ENCODE measurements around the gene ZNF415.
"Not testable (repeated sequence)": the region's sequence is repeated elsewhere in the genome, so short reads cannot be mapped to it uniquely, and the experiment has no call there.

ZNF415 gene

GRCh38 chr19:53102206-53102755 is 30.4 kb downstream of the ZNF415 start:
- no peak for DNase-seq

DNA sequence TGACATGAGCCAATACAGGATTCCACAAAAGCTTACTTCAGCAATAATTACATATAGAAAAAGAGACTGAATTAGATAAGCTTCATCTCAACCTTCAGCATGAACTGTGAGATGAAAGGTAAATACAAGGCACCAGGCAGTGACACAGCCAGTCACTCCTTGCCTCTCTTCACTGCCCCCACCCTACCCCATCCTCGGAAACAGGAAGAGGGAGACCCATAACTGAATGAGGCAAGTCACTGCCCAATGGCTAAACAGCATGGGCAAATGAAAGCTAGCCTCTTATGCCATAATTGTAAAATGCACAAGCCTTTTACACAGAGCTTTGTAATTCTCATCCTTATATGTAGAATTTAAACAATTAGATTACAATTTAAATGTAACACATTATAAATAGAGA is 31.2 kb downstream of the ZNF415 start:
- no peak for DNase-seq

GRCh38 chr19:53098570-53098969 is 34.1 kb downstream of the ZNF415 start:
- DNase-seq = not testable (repeated sequence)

- not testable (repeated sequence) for DNase-seq
These were observed 35.6 kb downstream of the ZNF415 start for GRCh38 chr19:53096982-53097690.

DNA sequence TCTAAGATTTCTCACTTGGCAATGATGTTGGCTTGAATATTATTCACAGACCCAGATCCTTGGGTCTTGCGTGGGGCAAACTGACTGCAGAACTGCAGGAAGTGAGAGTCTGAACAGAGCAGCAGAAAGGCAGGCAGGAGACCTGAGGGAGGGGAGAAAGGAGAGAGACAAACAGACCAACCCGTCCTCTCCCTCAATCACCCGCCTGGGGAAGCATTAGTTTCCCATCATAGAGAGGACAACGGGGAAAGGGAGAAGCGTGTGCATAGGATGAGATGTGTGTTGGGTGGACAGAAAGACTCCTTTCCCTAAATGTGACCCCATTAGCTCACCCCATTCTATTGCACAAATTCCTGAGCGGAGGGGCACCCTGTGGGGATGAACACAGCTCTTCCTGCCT is 36.1 kb downstream of the ZNF415 start:
- DNase-seq = not testable (repeated sequence)

- no peak for DNase-seq
These were observed 37.7 kb downstream of the ZNF415 start for GRCh38 chr19:53094754-53095575.

- no peak for DNase-seq
These were observed 40.0 kb downstream of the ZNF415 start for GRCh38 chr19:53092723-53093122.

GRCh38 chr19:53091413-53092254 is 41.1 kb downstream of the ZNF415 start:
- no peak for DNase-seq

DNA sequence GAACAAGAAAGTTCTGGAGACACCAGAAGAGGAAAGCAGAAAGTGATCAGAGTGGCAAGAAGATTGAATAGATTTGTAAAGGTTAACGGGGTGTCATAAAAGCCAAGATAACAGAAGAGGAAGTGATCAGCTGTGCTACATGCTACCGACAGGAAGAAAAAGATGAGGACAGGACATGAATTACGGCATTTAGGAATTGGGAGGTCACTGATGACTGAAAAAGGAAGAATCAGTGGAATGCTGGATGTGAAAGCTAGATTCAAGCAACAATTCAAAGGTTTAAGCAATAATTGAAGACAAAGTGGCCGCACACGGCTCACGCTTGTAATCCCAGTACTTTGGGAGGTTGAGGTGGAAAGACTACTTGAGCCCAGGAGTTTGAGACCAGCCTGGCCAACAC is 44.6 kb downstream of the ZNF415 start:
- DNase-seq = no peak

GRCh38 chr19:53086949-53087348 is 45.8 kb downstream of the ZNF415 start:
- no peak for DNase-seq

GRCh38 chr19:53085496-53085895 is 47.2 kb downstream of the ZNF415 start:
- no peak for DNase-seq

- no peak for DNase-seq
These were observed 49.8 kb downstream of the ZNF415 start for GRCh38 chr19:53082929-53083328.

GRCh38 chr19:53079313-53079924 is 53.3 kb downstream of the ZNF415 start:
- no peak for DNase-seq

DNA sequence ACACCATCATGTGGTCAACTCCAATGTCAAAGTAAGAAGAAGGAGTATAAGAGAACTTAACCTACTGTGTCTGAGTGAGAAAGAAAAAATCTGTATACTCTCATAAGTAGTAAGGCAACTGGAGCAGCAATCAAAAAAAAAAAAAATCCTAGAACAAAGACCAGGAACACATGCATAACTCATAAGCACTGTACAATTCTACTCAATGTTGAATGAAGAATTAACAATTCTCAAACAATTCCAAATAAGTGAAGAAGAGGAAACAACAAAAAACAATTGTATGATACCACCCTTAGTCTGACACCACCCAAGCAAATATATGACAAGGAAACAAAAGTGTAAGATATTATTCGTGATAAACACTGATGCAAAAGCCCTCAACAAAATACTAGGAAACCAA is 54.0 kb downstream of the ZNF415 start:
- no peak for DNase-seq

DNA sequence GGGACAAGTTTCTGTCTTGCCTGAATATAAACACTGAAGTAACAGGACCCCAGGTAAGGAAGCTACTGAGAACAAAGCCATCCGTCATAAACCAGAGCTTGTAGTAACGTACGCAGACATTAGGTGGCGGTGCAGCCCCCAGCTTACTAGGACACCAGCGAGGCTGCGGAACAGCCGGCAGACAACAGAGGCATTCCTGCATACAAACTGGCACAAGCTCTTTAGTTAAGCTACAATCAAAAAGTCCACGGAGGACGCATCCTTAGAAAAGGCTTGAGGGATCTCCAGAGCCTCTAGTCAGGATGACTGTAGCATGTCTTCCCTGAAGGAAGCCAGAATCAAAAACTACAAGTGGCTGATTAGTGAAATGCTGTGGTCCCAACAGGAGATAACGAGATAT is 55.7 kb downstream of the ZNF415 start:
- DNase-seq = no peak

GRCh38 chr19:53068834-53069233 is 63.9 kb downstream of the ZNF415 start:
- no peak for DNase-seq

DNA sequence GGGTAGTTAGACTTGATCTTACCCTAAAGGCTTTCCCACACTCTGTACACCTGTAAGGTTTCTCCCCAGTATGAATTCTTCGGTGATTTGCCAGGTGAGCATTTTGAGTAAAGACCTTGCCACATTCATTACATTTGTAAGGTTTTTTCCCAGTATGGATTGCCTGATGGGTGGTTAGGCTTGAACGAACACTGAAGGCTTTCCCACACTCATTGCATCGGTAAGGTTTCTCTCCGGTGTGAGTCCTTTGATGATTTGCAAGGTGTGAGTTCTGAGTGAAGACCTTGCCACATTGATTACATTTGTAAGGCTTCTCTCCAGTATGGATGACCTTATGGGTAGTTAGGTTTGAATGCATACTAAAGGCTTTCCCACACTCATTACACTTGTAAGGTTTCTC is 64.5 kb downstream of the ZNF415 start:
- DNase-seq = no peak

DNA sequence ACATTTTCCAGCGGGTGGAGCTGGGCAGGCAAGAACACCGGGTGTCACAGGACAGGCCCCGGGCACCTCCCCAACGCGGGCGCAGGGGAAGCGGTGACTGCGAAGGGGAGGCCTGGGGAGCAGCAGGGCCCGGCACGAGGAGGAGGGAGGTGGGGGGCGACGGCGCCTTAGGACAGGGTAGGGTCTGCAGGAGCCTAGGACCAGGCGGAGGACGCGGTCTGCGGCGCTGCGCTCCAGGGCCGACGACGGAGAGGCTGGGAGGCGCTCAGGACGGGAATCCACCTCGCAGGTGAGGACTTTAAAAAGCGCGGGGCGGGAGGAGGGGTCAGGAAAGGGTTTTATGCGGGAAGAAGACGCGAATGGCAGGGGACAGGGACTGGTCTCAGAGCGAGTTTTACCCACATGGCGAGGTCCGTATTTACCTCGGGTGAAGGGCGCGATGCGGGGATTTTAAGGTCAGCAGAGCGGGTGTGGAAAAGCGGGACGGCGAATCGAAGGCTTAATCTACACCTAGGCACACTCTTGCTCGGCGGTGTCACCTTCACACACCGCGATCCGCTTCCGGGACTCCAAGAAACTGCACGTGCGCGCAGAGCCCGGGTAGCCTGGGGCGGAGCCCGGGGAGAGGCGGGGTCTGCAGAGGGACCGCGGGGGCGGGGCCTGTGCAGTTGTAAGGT is 74.7 kb downstream of the ZNF415 start:
- no peak for DNase-seq
